HepG2 (cell line): Measurements from ENCODE around the gene ACOXL. TPM values are rescaled to one million over a fixed set of nuclear protein-coding genes. Genes with fewer than 3 reads are reported as not detected.

Experiments used
- EEA1 ChIP-seq: sonication (generic); formaldehyde crosslinking; IDR thresholded peaks from 2 replicates; pipeline ENCODE4 v1.5.1; 2020; ENCODE audit warnings: mild to moderate bottlenecking, missing genetic modification reagents, borderline replicate concordance
- FOXA1 ChIP-seq, 2 experiments: fragments of 450-650 bp in 1 of 2; sonication (generic) in 1 of 2; formaldehyde crosslinking in 1 of 2; IDR thresholded peaks; 2 replicates each; pipeline versions ENCODE4 v1.4.0 to v1.6.1; 2016 to 2020; ENCODE audit warnings: missing genetic modification reagents in 1 of 2
- FOXK1 ChIP-seq: sonication (generic); formaldehyde crosslinking; IDR thresholded peaks from 2 replicates; pipeline ENCODE4 v1.4.0; 2020; ENCODE audit warnings: low read depth, missing genetic modification reagents, borderline replicate concordance
- HMG20A ChIP-seq: IDR thresholded peaks from 2 replicates; pipeline ENCODE4 v1.6.1; 2016; ENCODE audit warnings: borderline replicate concordance
- JUND ChIP-seq: sonication (generic); formaldehyde crosslinking; IDR thresholded peaks from 2 replicates; pipeline ENCODE4 v1.8.0; 2022; ENCODE audit warnings: mild to moderate bottlenecking, missing genetic modification reagents
- MXI1 ChIP-seq: IDR thresholded peaks from 3 replicates; pipeline ENCODE4 v1.6.1; 2012; ENCODE audit warnings: low read depth, low read length, inconsistent platforms, borderline replicate concordance
- NFRKB ChIP-seq: fragments of 450-650 bp; IDR thresholded peaks from 2 replicates; pipeline ENCODE4 v1.6.1; 2017
- POLR2A ChIP-seq, 2 experiments: IDR thresholded peaks; 2 replicates each; pipeline ENCODE4 v1.6.1; 2011; ENCODE audit warnings: low read depth in 2 of 2, low read length in 2 of 2, mild to moderate bottlenecking in 1 of 2, moderate library complexity in 1 of 2; ENCODE audit not compliant: insufficient read depth in 1 of 2
- RBFOX2 ChIP-seq: fragments of 200-400 bp; formaldehyde crosslinking; IDR thresholded peaks from 2 replicates; pipeline ENCODE4 v1.6.1; 2017; ENCODE audit warnings: low read depth, mild to moderate bottlenecking, low read length
- SMARCE1 ChIP-seq: fragments of 450-650 bp; IDR thresholded peaks from 2 replicates; pipeline ENCODE4 v1.6.1; 2017; ENCODE audit warnings: borderline replicate concordance
- TBX3 ChIP-seq: fragments of 450-650 bp; IDR thresholded peaks from 2 replicates; pipeline ENCODE4 v1.6.1; 2017; ENCODE audit warnings: antibody characterized with exemption, mild to moderate bottlenecking, inconsistent platforms, borderline replicate concordance
- TGIF2 ChIP-seq: IDR thresholded peaks from 2 replicates; pipeline ENCODE4 v1.6.1; 2016; ENCODE audit warnings: control low read depth, missing compliant biosample characterization
- XBP1 ChIP-seq: sonication (generic); formaldehyde crosslinking; IDR thresholded peaks from 2 replicates; pipeline ENCODE4 v1.5.0; 2020; ENCODE audit warnings: missing genetic modification reagents
- ZEB1 ChIP-seq: IDR thresholded peaks from 2 replicates; pipeline ENCODE4 v1.6.1; 2012; ENCODE audit warnings: mild to moderate bottlenecking, low read depth, inconsistent platforms; ENCODE audit not compliant: insufficient replicate concordance
- ZFAT ChIP-seq: sonication (generic); formaldehyde crosslinking; conservative IDR thresholded peaks from 2 replicates; pipeline ENCODE4 v1.8.1; 2023; ENCODE audit warnings: missing genetic modification reagents, inconsistent platforms
- ZNF616 ChIP-seq: sonication (generic); formaldehyde crosslinking; IDR thresholded peaks from 2 replicates; pipeline ENCODE4 v1.5.0; 2020; ENCODE audit warnings: low read depth, mild to moderate bottlenecking, missing genetic modification reagents
- ZNF772 ChIP-seq: sonication (generic); formaldehyde crosslinking; IDR thresholded peaks from 2 replicates; pipeline ENCODE4 v1.5.0; 2020; ENCODE audit warnings: mild to moderate bottlenecking, missing genetic modification reagents
- ZNF839 ChIP-seq: sonication (generic); formaldehyde crosslinking; IDR thresholded peaks from 2 replicates; pipeline ENCODE4 v1.4.0; 2020; ENCODE audit warnings: missing genetic modification reagents, mild to moderate bottlenecking, borderline replicate concordance
- polyA plus RNA-seq, 8 experiments: library from polyadenylated mRNA; depleted of rRNA in 3 of 8; stranded (reverse) in 7 of 8; unstranded in 1 of 8; fragments of >200 nt; fragmentation: Illumina TruSeq in 4 of 8; extraction: Trizol in 4 of 8; gene quantifications; 2 replicates each; pipeline versions ENCODE4 v1.2.1 to v1.2.3, GENCODE V29; 2011 to 2016; ENCODE audit warnings: low read depth in 4 of 8, missing spikeins in 1 of 8, mixed read lengths in 1 of 8; ENCODE audit not compliant: insufficient read depth in 1 of 8
- total RNA-seq, 5 experiments: library from RNA; depleted of rRNA; stranded (reverse); fragments of >200 nt; fragmentation: Illumina TruSeq; extraction: Trizol; gene quantifications; 2 replicates each; pipeline ENCODE4 v1.2.3, GENCODE V29; 2016; ENCODE audit warnings: low read depth in 1 of 5
- TF ChIP-seq, protein P1 (sequence below): sonication (generic); formaldehyde crosslinking; conservative IDR thresholded peaks from 2 replicates; pipeline ENCODE4 v1.4.0; 2020; ENCODE audit warnings: missing genetic modification reagents
- TF ChIP-seq, protein P2 (sequence below), 2 experiments: IDR thresholded peaks; 2 replicates each; pipeline ENCODE4 v1.6.1; 2011 to 2012; ENCODE audit warnings: low read length in 2 of 2, borderline replicate concordance in 1 of 2, low read depth in 1 of 2, mild to moderate bottlenecking in 1 of 2, moderate library complexity in 1 of 2
- TF ChIP-seq, protein P3 (sequence below): sonication (generic); formaldehyde crosslinking; IDR thresholded peaks from 2 replicates; pipeline ENCODE4 v1.4.0; 2020; ENCODE audit warnings: mild to moderate bottlenecking, missing genetic modification reagents
- TF ChIP-seq, protein P4 (sequence below): sonication (generic); formaldehyde crosslinking; IDR thresholded peaks from 2 replicates; pipeline ENCODE4 v1.9.0; 2021; ENCODE audit warnings: missing genetic modification reagents, borderline replicate concordance
- TF ChIP-seq, protein P5 (sequence below): IDR thresholded peaks from 2 replicates; pipeline ENCODE4 v1.6.1; 2016; ENCODE audit warnings: mild to moderate bottlenecking, missing biosample characterization, missing genetic modification reagents

The ACOXL gene
- total and polyA plus RNA-seq, 2 of the 13 experiments (the other 11 are each of a cell fraction or from before 2014, with no cell fraction given): not detected

DNA sequence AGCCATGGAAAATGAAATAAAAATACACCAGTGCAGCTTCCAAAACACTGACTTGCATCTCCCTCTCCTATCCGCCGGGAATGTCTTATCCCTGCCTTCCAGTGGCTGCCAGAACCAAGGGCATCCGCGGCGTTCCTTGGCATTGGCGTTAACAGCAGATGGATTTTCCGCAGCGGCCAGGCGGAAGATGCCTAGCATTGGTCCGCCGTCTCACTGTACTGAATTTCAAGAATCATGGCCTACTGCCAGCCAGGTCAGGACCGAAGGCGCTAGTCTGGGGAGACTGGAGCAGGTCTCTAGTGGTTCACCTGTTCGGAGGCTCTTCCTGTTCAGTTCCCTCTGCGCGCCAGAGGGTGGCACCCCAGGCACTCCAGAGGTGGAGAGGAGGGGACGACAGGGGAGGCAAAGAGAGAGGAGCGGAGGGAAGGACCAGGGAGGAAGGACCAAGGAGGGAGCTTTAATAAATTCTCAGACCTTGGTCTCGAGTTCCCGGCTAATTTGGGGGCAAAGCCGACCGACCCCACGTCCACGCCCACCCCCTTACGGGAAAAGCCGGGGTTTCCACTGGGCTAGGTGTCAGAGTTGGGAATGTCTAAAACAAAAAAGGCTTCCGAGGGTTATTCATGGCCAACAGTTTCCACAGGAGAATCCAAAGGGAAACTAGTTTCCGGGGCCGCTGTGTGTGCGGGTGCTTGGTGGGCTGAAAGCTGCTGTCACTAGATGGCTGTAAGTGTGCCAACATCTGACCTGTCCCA lies 384.6 kb downstream of the ACOXL start (continued):
- TF ChIP-seq, protein P1, sequence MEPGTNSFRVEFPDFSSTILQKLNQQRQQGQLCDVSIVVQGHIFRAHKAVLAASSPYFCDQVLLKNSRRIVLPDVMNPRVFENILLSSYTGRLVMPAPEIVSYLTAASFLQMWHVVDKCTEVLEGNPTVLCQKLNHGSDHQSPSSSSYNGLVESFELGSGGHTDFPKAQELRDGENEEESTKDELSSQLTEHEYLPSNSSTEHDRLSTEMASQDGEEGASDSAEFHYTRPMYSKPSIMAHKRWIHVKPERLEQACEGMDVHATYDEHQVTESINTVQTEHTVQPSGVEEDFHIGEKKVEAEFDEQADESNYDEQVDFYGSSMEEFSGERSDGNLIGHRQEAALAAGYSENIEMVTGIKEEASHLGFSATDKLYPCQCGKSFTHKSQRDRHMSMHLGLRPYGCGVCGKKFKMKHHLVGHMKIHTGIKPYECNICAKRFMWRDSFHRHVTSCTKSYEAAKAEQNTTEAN (CRISPR knock-in tag): no peak
- TF ChIP-seq, protein P2, sequence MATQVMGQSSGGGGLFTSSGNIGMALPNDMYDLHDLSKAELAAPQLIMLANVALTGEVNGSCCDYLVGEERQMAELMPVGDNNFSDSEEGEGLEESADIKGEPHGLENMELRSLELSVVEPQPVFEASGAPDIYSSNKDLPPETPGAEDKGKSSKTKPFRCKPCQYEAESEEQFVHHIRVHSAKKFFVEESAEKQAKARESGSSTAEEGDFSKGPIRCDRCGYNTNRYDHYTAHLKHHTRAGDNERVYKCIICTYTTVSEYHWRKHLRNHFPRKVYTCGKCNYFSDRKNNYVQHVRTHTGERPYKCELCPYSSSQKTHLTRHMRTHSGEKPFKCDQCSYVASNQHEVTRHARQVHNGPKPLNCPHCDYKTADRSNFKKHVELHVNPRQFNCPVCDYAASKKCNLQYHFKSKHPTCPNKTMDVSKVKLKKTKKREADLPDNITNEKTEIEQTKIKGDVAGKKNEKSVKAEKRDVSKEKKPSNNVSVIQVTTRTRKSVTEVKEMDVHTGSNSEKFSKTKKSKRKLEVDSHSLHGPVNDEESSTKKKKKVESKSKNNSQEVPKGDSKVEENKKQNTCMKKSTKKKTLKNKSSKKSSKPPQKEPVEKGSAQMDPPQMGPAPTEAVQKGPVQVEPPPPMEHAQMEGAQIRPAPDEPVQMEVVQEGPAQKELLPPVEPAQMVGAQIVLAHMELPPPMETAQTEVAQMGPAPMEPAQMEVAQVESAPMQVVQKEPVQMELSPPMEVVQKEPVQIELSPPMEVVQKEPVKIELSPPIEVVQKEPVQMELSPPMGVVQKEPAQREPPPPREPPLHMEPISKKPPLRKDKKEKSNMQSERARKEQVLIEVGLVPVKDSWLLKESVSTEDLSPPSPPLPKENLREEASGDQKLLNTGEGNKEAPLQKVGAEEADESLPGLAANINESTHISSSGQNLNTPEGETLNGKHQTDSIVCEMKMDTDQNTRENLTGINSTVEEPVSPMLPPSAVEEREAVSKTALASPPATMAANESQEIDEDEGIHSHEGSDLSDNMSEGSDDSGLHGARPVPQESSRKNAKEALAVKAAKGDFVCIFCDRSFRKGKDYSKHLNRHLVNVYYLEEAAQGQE (IDR thresholded peaks at IDR 0.05; ENCODE audit: borderline replicate concordance in 1 of 2, low read depth in 1 of 2, low read length in 2 of 2): no peak
- 0 out of 2 replicates have a peak, but pooled peaks have one; percentile 22 for TF ChIP-seq HMG20A (CRISPR knock-in tag)
- TF ChIP-seq JUND (CRISPR knock-in tag): no peak
- peak; percentile 60 for TF ChIP-seq ZEB1
- TF ChIP-seq, protein P3, sequence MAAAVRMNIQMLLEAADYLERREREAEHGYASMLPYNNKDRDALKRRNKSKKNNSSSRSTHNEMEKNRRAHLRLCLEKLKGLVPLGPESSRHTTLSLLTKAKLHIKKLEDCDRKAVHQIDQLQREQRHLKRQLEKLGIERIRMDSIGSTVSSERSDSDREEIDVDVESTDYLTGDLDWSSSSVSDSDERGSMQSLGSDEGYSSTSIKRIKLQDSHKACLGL (CRISPR knock-in tag): no peak
- TF ChIP-seq EEA1 (CRISPR knock-in tag): peak; percentile 75; the same call in 1 of the 2 replicates
- no peak for TF ChIP-seq ZNF839 (CRISPR knock-in tag)
- TF ChIP-seq TGIF2 (CRISPR knock-in tag): peak; percentile 68
- TF ChIP-seq MXI1: peak; percentile 38; the same call in 1 of the 3 replicates
- TF ChIP-seq ZFAT (CRISPR knock-in tag): no peak
- TF ChIP-seq RBFOX2: no peak
- TF ChIP-seq, protein P4, sequence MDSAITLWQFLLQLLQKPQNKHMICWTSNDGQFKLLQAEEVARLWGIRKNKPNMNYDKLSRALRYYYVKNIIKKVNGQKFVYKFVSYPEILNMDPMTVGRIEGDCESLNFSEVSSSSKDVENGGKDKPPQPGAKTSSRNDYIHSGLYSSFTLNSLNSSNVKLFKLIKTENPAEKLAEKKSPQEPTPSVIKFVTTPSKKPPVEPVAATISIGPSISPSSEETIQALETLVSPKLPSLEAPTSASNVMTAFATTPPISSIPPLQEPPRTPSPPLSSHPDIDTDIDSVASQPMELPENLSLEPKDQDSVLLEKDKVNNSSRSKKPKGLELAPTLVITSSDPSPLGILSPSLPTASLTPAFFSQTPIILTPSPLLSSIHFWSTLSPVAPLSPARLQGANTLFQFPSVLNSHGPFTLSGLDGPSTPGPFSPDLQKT (CRISPR knock-in tag): no peak
- TF ChIP-seq XBP1 (CRISPR knock-in tag): no peak
- no peak for TF ChIP-seq FOXA1 (IDR thresholded peaks at IDR 0.05)
- TF ChIP-seq FOXA1 (CRISPR knock-in tag; IDR thresholded peaks at IDR 0.05): no peak
- TF ChIP-seq SMARCE1: no peak
- no peak for TF ChIP-seq NFRKB
- TF ChIP-seq, protein P5, sequence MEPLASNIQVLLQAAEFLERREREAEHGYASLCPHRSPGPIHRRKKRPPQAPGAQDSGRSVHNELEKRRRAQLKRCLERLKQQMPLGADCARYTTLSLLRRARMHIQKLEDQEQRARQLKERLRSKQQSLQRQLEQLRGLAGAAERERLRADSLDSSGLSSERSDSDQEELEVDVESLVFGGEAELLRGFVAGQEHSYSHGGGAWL: no peak
- 0 out of 2 replicates have a peak, but pooled peaks have one; percentile 35 for TF ChIP-seq FOXK1
- no peak for TF ChIP-seq POLR2A (IDR thresholded peaks at IDR 0.05; ENCODE audit: insufficient read depth in 1 of 2, low read depth in 2 of 2, low read length in 2 of 2)
- no peak for TF ChIP-seq ZNF616 (CRISPR knock-in tag)
- no peak for TF ChIP-seq ZNF772 (CRISPR knock-in tag)
- no peak for TF ChIP-seq TBX3
